Vagina (tissue), 2 donors: Measurements from ENCODE around the gene DNAJC11. TPM values are rescaled to one million over a fixed set of nuclear protein-coding genes. Genes with fewer than 3 reads are reported as not detected.

Source experiments
- DNase-seq, 2 donors: peaks; one replicate each; pipeline ENCODE4 v3.0.0-alpha.2; 2017; ENCODE audit errors: extremely low spot score in 2 of 2
- H3K27ac ChIP-seq: fragments of 200-600 bp; sonication (generic); one replicate; pipeline ENCODE4 v1.5.1; 2019
- H3K27me3 ChIP-seq: fragments of 200-600 bp; sonication (generic); one replicate; pipeline ENCODE4 v1.5.1; 2019
- H3K36me3 ChIP-seq, 2 donors: fragments of 200-600 bp; sonication (generic); one replicate each; pipeline ENCODE4 v1.5.1; 2017 to 2019
- H3K4me1 ChIP-seq: fragments of 200-600 bp; sonication (generic); one replicate; pipeline ENCODE4 v1.5.1; 2019
- H3K4me3 ChIP-seq, 2 donors: fragments of 200-600 bp; sonication (generic); 1 replicate in 1 of 2; 2 replicates in 1 of 2; pipeline ENCODE4 v1.5.1; 2016 to 2019
- H3K9me3 ChIP-seq: fragments of 200-600 bp; sonication (generic); one replicate; pipeline ENCODE4 v1.5.1; 2019
- CTCF ChIP-seq, 3 experiments: fragments of 450-650 bp in 2 of 3; fragments of 200-600 bp in 1 of 3; sonication (generic) in 1 of 3; IDR thresholded peaks; one replicate each; pipeline ENCODE4 v1.5.1; 2017 to 2019; ENCODE audit warnings: antibody characterized with exemption in 3 of 3, mild to moderate bottlenecking in 2 of 3, moderate library complexity in 2 of 3
- POLR2A ChIP-seq, 2 donors: fragments of 450-650 bp; IDR thresholded peaks; one replicate each; pipeline ENCODE4 v1.6.1; 2017; ENCODE audit warnings: antibody characterized with exemption in 2 of 2, mild to moderate bottlenecking in 2 of 2, moderate library complexity in 2 of 2
- POLR2AphosphoS5 ChIP-seq, 2 donors: sonication (generic); formaldehyde crosslinking; IDR thresholded peaks; one replicate each; pipeline ENCODE4 v1.9.0; 2017; ENCODE audit warnings: antibody characterized with exemption in 2 of 2, mild to moderate bottlenecking in 2 of 2, low read depth in 1 of 2; ENCODE audit not compliant: insufficient read depth in 1 of 2
- intact Hi-C: fragments of 100-400 bp; cut with DNase I; formaldehyde crosslinking; loops from one replicate; pipeline ENCODE4 v1.15.1; 2023
- total RNA-seq: library from RNA; depleted of rRNA; stranded (reverse); fragments of >200 nt; gene quantifications from one replicate; pipeline ENCODE4 v1.2.3, GENCODE V29; 2016

The DNAJC11 gene
- total RNA-seq, 1 donor from 2014 or later: 29.2 TPM

DNA sequence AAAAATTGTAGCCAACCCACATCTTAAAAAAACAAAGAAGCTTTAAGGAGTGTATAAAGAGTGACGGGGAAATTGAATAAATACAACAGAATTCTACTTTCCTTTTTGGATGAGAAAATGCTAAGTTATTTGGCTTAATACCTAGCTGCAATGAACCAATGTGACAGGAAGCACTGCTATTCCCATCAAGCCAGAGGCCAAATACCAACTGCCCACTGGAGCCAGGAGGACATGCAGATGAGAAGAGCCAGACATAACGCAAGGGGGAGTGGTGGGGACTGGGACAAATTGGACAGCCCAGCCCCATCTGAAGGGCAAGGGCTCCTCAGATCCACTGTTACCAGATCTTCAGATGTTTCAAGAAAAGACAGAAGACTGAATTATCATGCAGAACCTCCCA, 25.7 kb downstream of the DNAJC11 start:
- intact Hi-C loops: no loop called here
- no peak for DNase-seq
- no peaks in the 10 kb centered on the region for H3K9me3 ChIP-seq
- no peaks in the 10 kb centered on the region for H3K27me3 ChIP-seq
- peaks cover 0 to 43% of the 10 kb centered on the region in 2 donors for H3K36me3 ChIP-seq
- TF ChIP-seq CTCF (IDR thresholded peaks at IDR 0.05) (no peak), POLR2A (IDR thresholded peaks at IDR 0.05) (no peak), POLR2AphosphoS5 (IDR thresholded peaks at IDR 0.05; ENCODE audit: insufficient read depth in 1 of 2, low read depth in 1 of 2) (no peak)
- H3K27ac ChIP-seq: no peak overlapping the region
- no peaks in the 10 kb centered on the region for H3K4me1 ChIP-seq
- H3K4me3 ChIP-seq: no peak overlapping the region

DNA sequence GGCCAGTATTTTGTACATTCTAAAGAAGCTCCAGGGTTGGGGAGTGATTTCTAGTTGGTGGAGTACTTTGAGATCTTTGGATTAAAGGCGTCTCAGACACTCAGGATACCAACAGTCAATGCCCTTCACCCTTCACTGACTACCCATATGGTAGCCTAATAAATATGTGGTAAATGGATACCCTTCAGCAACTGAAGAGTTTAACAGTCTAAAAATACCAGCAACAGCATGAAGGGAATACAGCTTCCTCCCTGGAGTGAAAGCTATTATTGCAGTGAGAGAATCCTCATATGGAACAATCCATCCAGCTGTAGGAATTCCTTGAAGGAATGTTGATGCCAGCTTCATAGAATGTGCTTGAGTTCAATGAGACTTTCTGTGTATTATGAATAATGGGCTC, 26.8 kb downstream of the DNAJC11 start:
- intact Hi-C loops: no loop called here
- DNase-seq: no peak
- H3K4me3 ChIP-seq: no peak overlapping the region
- H3K36me3 ChIP-seq: peaks cover 0 to 34% of the 10 kb centered on the region in 2 donors
- no peaks in the 10 kb centered on the region for H3K9me3 ChIP-seq
- TF ChIP-seq POLR2AphosphoS5 (IDR thresholded peaks at IDR 0.05; ENCODE audit: insufficient read depth in 1 of 2, low read depth in 1 of 2) (no peak), POLR2A (IDR thresholded peaks at IDR 0.05) (no peak), CTCF (IDR thresholded peaks at IDR 0.05) (no peak)
- H3K27me3 ChIP-seq: no peaks in the 10 kb centered on the region
- H3K27ac ChIP-seq: no peak overlapping the region
- H3K4me1 ChIP-seq: no peaks in the 10 kb centered on the region

- peaks cover 0 to 26% of the 10 kb centered on the region in 2 donors for H3K36me3 ChIP-seq
- no peaks in the 10 kb centered on the region for H3K27me3 ChIP-seq
- no peak for DNase-seq
- intact Hi-C loops: no loop called here
- H3K4me1 ChIP-seq: no peaks in the 10 kb centered on the region
- no peak overlapping the region for H3K4me3 ChIP-seq
- TF ChIP-seq CTCF (IDR thresholded peaks at IDR 0.05): no peak
- no peak for TF ChIP-seq POLR2A (IDR thresholded peaks at IDR 0.05)
- no peak for TF ChIP-seq POLR2AphosphoS5 (IDR thresholded peaks at IDR 0.05; ENCODE audit: insufficient read depth in 1 of 2, low read depth in 1 of 2)
- H3K9me3 ChIP-seq: no peaks in the 10 kb centered on the region
- H3K27ac ChIP-seq: no peak overlapping the region
These were observed 27.7 kb downstream of the DNAJC11 start for GRCh38 chr1:6673816-6674398.

GRCh38 chr1:6672558-6672957, 29.1 kb downstream of the DNAJC11 start:
- no peaks in the 10 kb centered on the region for H3K27me3 ChIP-seq
- no peak overlapping the region for H3K27ac ChIP-seq
- no peaks in the 10 kb centered on the region for H3K9me3 ChIP-seq
- peaks cover 0 to 15% of the 10 kb centered on the region in 2 donors for H3K36me3 ChIP-seq
- DNase-seq: no peak
- no peak overlapping the region for H3K4me3 ChIP-seq
- intact Hi-C loops: no loop called here
- TF ChIP-seq CTCF (IDR thresholded peaks at IDR 0.05) (no peak), POLR2AphosphoS5 (IDR thresholded peaks at IDR 0.05; ENCODE audit: insufficient read depth in 1 of 2, low read depth in 1 of 2) (no peak), POLR2A (IDR thresholded peaks at IDR 0.05) (no peak)
- H3K4me1 ChIP-seq: no peaks in the 10 kb centered on the region

DNA sequence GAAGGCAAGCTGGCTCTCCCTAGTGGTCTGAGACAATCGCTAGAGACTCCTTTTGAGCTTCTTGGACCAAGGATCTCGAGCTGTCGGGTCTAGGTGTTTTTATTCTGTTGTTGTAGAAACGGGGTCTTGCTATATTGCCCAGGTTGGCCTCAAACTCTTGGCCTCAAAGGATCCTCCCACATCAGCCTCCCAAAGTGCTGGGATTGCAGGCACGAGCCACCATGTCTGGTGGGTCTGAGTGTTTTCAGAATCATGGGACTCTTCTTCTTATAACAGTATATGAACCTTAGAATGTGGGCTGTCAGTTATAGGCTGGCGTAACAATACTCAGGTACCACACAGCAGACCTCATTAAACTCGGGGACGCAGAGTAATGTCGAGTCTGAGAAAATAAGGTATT, 33.1 kb downstream of the DNAJC11 start:
- H3K27ac ChIP-seq: no peak overlapping the region
- intact Hi-C loops: no loop called here
- TF ChIP-seq POLR2A (IDR thresholded peaks at IDR 0.05) (no peak), POLR2AphosphoS5 (IDR thresholded peaks at IDR 0.05; ENCODE audit: insufficient read depth in 1 of 2, low read depth in 1 of 2) (no peak), CTCF (IDR thresholded peaks at IDR 0.05) (no peak)
- H3K4me1 ChIP-seq: no peaks in the 10 kb centered on the region
- peaks cover 0 to 11% of the 10 kb centered on the region in 2 donors for H3K36me3 ChIP-seq
- H3K4me3 ChIP-seq: no peak overlapping the region
- no peaks in the 10 kb centered on the region for H3K9me3 ChIP-seq
- H3K27me3 ChIP-seq: no peaks in the 10 kb centered on the region
- DNase-seq: no peak
